Endothelial cell (in vitro differentiated cells): Measurements from ENCODE around the gene RBP5. TPM values are rescaled to one million over a fixed set of nuclear protein-coding genes. Genes with fewer than 3 reads are reported as not detected.

Experiments
- DNase-seq: peaks from one replicate; pipeline ENCODE4 v3.0.0; 2021; ENCODE audit warnings: low spot score
- H3K27ac Mint-ChIP-seq: one replicate; pipeline ENCODE4 v1.8.0; 2021; ENCODE audit warnings: mixed read lengths, inconsistent platforms; ENCODE audit not compliant: unreplicated experiment
- H3K27me3 Mint-ChIP-seq: one replicate; pipeline ENCODE4 v1.8.0; 2021; ENCODE audit warnings: mild to moderate bottlenecking, moderate library complexity, mixed read lengths, inconsistent platforms; ENCODE audit not compliant: unreplicated experiment
- H3K36me3 Mint-ChIP-seq: one replicate; pipeline ENCODE4 v1.8.0; 2021; ENCODE audit warnings: mild to moderate bottlenecking, low read depth, mixed read lengths, inconsistent platforms; ENCODE audit not compliant: unreplicated experiment
- H3K4me1 Mint-ChIP-seq: one replicate; pipeline ENCODE4 v1.8.0; 2021; ENCODE audit warnings: mild to moderate bottlenecking, mixed read lengths, inconsistent platforms; ENCODE audit not compliant: unreplicated experiment
- H3K4me3 Mint-ChIP-seq: one replicate; pipeline ENCODE4 v1.8.0; 2021; ENCODE audit warnings: mild to moderate bottlenecking, mixed read lengths, inconsistent platforms; ENCODE audit not compliant: unreplicated experiment
- H3K9me3 Mint-ChIP-seq: one replicate; pipeline ENCODE4 v1.8.0; 2021; ENCODE audit warnings: mixed read lengths, inconsistent platforms; ENCODE audit not compliant: unreplicated experiment
- total RNA-seq: library from RNA; stranded (reverse); fragmentation: NEBNext Ultra II Directional; extraction: Animal tissue kit (Norgen Biotek cat#: 25700); gene quantifications from one replicate; pipeline ENCODE4 v1.2.1, GENCODE V29; 2021; ENCODE audit not compliant: unreplicated experiment
- TF ChIP-seq, protein P1 (sequence below): fragments of 200-600 bp; sonication (generic); IDR thresholded peaks from one replicate; pipeline ENCODE4 v1.5.0; 2021; ENCODE audit warnings: antibody characterized with exemption; ENCODE audit not compliant: unreplicated experiment

The RBP5 gene
- total RNA-seq, 1 donor from 2014 or later = 1.0 TPM

DNA sequence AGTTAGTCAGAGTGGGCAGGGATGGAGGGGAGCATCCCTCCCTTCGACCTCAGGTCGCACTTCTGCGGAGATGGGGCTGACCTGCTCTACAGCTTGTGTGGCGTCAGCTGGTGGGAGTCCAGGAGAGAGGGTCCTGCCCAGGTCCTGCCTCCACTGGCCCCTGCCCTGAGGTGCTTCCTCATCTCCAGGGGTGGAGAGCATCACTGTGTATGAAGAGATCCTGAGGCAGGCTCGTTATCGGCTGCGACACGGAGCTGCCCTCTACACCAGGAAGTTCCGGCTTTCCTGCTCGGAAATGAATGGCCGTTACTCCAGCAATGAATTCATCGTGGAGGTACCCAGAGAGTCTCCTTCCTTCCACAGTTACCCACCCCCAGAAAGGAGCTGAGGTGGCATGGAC is 21.7 kb upstream of the RBP5 start:
- peaks cover 21% of the 10 kb centered on the region for H3K4me1 Mint-ChIP-seq
- H3K4me3 Mint-ChIP-seq = peak overlapping the region; percentile 10
- H3K9me3 Mint-ChIP-seq = no peaks in the 10 kb centered on the region
- TF ChIP-seq, protein P1, sequence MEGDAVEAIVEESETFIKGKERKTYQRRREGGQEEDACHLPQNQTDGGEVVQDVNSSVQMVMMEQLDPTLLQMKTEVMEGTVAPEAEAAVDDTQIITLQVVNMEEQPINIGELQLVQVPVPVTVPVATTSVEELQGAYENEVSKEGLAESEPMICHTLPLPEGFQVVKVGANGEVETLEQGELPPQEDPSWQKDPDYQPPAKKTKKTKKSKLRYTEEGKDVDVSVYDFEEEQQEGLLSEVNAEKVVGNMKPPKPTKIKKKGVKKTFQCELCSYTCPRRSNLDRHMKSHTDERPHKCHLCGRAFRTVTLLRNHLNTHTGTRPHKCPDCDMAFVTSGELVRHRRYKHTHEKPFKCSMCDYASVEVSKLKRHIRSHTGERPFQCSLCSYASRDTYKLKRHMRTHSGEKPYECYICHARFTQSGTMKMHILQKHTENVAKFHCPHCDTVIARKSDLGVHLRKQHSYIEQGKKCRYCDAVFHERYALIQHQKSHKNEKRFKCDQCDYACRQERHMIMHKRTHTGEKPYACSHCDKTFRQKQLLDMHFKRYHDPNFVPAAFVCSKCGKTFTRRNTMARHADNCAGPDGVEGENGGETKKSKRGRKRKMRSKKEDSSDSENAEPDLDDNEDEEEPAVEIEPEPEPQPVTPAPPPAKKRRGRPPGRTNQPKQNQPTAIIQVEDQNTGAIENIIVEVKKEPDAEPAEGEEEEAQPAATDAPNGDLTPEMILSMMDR = no peak
- H3K27me3 Mint-ChIP-seq = no peaks in the 10 kb centered on the region
- peaks cover 48% of the 10 kb centered on the region for H3K36me3 Mint-ChIP-seq
- no peak overlapping the region for H3K27ac Mint-ChIP-seq
- no peak for DNase-seq

DNA sequence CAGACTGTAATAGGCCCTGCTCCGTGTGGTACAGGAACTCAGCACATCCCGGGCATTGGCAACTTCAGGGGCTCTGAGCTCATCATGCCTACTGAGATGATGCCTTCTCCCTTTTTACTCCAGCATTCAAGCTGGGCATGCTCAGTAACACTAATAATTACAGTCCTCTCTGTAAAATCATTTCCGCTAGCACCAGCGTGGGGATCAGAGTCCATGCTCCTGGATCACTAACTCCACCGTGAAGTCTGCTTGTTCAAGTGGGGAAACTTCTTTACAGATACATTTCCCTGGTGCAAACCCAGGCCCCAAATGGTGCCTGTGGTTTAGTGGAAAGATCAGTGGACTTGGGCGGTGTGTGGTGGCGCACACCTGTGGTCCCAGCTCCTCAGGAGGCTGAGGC is 18.2 kb upstream of the RBP5 start:
- no peak overlapping the region for H3K27ac Mint-ChIP-seq
- no peak overlapping the region for H3K4me3 Mint-ChIP-seq
- TF ChIP-seq, protein P1 = no peak
- H3K4me1 Mint-ChIP-seq = peaks cover 8% of the 10 kb centered on the region
- no peak for DNase-seq
- peaks cover under 1% of the 10 kb centered on the region for H3K27me3 Mint-ChIP-seq
- no peaks in the 10 kb centered on the region for H3K9me3 Mint-ChIP-seq
- H3K36me3 Mint-ChIP-seq = peaks cover 54% of the 10 kb centered on the region

DNA sequence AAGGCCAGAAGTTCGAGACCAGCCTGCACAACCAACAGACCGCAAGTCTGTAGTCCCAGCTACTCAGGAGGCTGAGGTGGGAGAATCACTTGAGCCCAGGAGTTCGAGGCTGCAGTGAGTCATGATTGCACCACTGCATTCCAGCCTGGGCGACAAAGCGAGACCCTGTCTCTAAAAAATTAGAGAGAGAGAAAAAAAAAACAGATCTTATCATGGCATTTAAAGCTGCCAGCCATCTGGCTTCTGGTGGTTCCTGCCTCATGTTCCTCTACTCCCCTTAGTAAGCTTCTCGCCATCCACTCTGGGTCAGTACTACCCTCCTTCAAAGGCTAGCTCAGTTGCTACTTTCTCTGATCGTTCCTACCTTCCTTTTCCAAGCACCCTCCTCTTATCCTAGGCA is 17.5 kb upstream of the RBP5 start:
- Mint-ChIP-seq H3K9me3 (no peaks in the 10 kb centered on the region), H3K27me3 (peaks cover 3% of the 10 kb centered on the region), H3K4me3 (no peak overlapping the region), H3K27ac (peak overlapping the region; percentile 9), H3K4me1 (peaks cover 8% of the 10 kb centered on the region), H3K36me3 (peaks cover 57% of the 10 kb centered on the region)
- TF ChIP-seq, protein P1 = no peak
- no peak for DNase-seq

DNA sequence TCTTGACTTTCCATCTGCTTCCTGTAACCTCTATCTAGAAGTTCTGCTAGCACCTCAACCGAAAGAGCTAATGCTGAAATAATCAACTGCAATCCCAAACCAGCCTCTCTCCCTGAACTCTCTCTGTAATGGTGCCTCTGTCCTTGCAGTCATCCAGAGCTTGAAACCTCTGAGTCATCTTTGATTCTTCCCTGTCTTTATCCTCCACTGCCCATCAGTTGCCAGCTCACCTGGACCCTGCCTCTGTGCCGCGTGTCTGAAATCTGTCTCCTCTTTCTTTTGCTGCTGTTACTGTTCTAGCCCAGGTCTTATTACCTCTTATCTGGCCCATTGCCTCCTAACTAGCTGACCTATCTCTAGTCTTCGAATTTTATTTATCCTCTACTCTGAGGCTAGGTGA is 17.0 kb upstream of the RBP5 start:
- TF ChIP-seq, protein P1 = no peak
- H3K4me3 Mint-ChIP-seq = peak overlapping the region; percentile 21
- DNase-seq = no peak
- peaks cover 3% of the 10 kb centered on the region for H3K27me3 Mint-ChIP-seq
- H3K27ac Mint-ChIP-seq = no peak overlapping the region
- peaks cover 8% of the 10 kb centered on the region for H3K4me1 Mint-ChIP-seq
- peaks cover 55% of the 10 kb centered on the region for H3K36me3 Mint-ChIP-seq
- no peaks in the 10 kb centered on the region for H3K9me3 Mint-ChIP-seq

DNA sequence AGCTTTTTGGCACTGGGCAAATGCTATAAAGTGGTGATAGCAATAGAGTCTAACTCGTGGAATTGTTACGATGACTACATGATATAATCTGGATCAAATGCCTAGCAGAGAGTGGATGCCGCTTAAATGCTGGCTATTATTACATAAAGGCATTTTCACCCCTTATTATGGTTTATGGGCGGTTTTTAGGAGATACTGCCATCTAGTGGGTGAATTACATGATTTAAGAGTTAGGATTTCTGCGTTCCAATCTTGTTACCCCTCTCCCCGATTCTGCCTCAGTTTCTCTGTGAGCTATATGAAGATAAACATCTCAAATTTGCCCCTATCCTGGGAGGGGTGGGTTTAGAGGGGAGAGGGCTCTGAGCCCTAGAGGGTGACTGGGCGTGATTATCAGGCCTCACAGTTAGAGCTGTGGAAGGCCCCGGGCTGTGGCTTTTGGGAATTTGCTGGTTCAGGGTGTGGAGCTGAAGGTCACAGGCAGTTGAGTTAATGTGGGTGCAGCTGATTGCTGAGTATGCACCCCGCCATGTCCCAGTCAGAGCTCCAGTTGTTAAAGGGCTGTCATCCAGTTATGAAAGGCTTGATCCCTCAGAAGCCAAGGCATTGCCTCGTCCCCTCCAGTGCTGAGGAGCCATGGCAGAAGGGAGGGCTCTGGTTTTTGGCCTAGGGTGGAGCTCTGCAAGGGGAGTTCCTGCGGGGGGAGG is 15.9 kb upstream of the RBP5 start:
- H3K9me3 Mint-ChIP-seq = no peaks in the 10 kb centered on the region
- H3K4me3 Mint-ChIP-seq = no peak overlapping the region
- TF ChIP-seq, protein P1 = peak; percentile 43
- DNase-seq = no peak
- H3K27ac Mint-ChIP-seq = no peak overlapping the region
- peaks cover 3% of the 10 kb centered on the region for H3K27me3 Mint-ChIP-seq
- H3K36me3 Mint-ChIP-seq = peaks cover 51% of the 10 kb centered on the region
- no peaks in the 10 kb centered on the region for H3K4me1 Mint-ChIP-seq
